Neural cell (in vitro differentiated cells): Measurements from ENCODE around the gene KRTAP9-4. TPM values are rescaled to one million over a fixed set of nuclear protein-coding genes. Genes with fewer than 3 reads are reported as not detected.
"Not testable (repeated sequence)": the region's sequence is repeated elsewhere in the genome, so short reads cannot be mapped to it uniquely, and the experiment has no call there.

Experiments
- H2AFZ ChIP-seq: fragments of 200-600, 300-800 bp; sonication (generic), shearing (Covaris generic); 2 replicates; pipeline ENCODE4 v1.6.0; 2014; ENCODE audit warnings: low read depth, mild to moderate bottlenecking, antibody characterized with exemption, low read length, moderate library complexity
- H3F3A ChIP-seq: fragments of 200-600 bp; shearing (Covaris generic); 2 replicates; pipeline ENCODE4 v1.6.1; 2016; ENCODE audit warnings: mild to moderate bottlenecking, moderate library complexity, mixed read lengths, antibody characterized with exemption, low read length; ENCODE audit not compliant: insufficient read depth, poor library complexity, severe bottlenecking
- H3K27ac ChIP-seq: fragments of 200-600, 300-800 bp; sonication (generic), shearing (Covaris generic); 2 replicates; pipeline ENCODE4 v1.5.1; 2014; ENCODE audit warnings: mild to moderate bottlenecking, low read length, moderate library complexity
- H3K27me3 ChIP-seq: fragments of 300-800, 200-600 bp; sonication (generic), shearing (Covaris generic); 2 replicates; pipeline ENCODE4 v1.6.0; 2014; ENCODE audit warnings: mild to moderate bottlenecking, low read depth, low read length, moderate library complexity; ENCODE audit not compliant: insufficient read depth
- H3K36me3 ChIP-seq: fragments of 300-800, 200-600 bp; sonication (generic), shearing (Covaris generic); 2 replicates; pipeline ENCODE4 v1.5.1; 2014; ENCODE audit warnings: mild to moderate bottlenecking, antibody characterized with exemption, low read length, moderate library complexity; ENCODE audit not compliant: insufficient read depth
- H3K4me2 ChIP-seq: fragments of 300-800, 200-600 bp; sonication (generic), shearing (Covaris generic); 2 replicates; pipeline ENCODE4 v1.6.0; 2014; ENCODE audit warnings: mild to moderate bottlenecking, low read length
- H3K4me3 ChIP-seq: fragments of 300-800, 200-600 bp; sonication (generic), shearing (Covaris generic); 2 replicates; pipeline ENCODE4 v1.5.1; 2014; ENCODE audit warnings: mild to moderate bottlenecking, low read length, moderate library complexity
- H3K79me2 ChIP-seq: fragments of 200-600 bp; shearing (Covaris generic); replicated peaks from 2 replicates; pipeline ENCODE4 v1.6.0; 2014; ENCODE audit warnings: mild to moderate bottlenecking, low read length, moderate library complexity; ENCODE audit not compliant: insufficient read depth
- H3K9ac ChIP-seq: fragments of 300-800, 200-600 bp; sonication (generic), shearing (Covaris generic); 2 replicates; pipeline ENCODE4 v1.6.1; 2016; ENCODE audit warnings: mild to moderate bottlenecking, low read length, mixed read lengths
- H3K9me2 ChIP-seq: fragments of 200-600 bp; shearing (Covaris generic); 2 replicates; pipeline ENCODE4 v1.6.1; 2016; ENCODE audit warnings: mild to moderate bottlenecking, low read length, mixed read lengths; ENCODE audit not compliant: insufficient read depth
- H3K9me3 ChIP-seq: fragments of 200-600, 300-800 bp; sonication (generic), shearing (Covaris generic); 2 replicates; pipeline ENCODE4 v1.6.1; 2016; ENCODE audit warnings: mild to moderate bottlenecking, mixed run types, low read length, moderate library complexity, mixed read lengths
- H4K20me1 ChIP-seq: fragments of 200-600 bp; shearing (Covaris generic); 2 replicates; pipeline ENCODE4 v1.6.1; 2016; ENCODE audit warnings: mild to moderate bottlenecking, mixed run types; ENCODE audit not compliant: insufficient read depth
- EP300 ChIP-seq: fragments of 450-650 bp; conservative IDR thresholded peaks from 2 replicates; pipeline ENCODE4 v1.6.1; 2014; ENCODE audit warnings: antibody characterized with exemption, mild to moderate bottlenecking, moderate library complexity; ENCODE audit not compliant: poor library complexity, severe bottlenecking
- EZH2 ChIP-seq: fragments of 200-600, 300-800 bp; shearing (Covaris generic), sonication (generic); IDR thresholded peaks from 2 replicates; pipeline ENCODE4 v1.6.1; 2014; ENCODE audit warnings: antibody characterized with exemption, low read length, borderline replicate concordance, mild to moderate bottlenecking; ENCODE audit not compliant: insufficient read depth, poor library complexity, severe bottlenecking
- MXI1 ChIP-seq: fragments of 450-650 bp; conservative IDR thresholded peaks from 2 replicates; pipeline ENCODE4 v1.6.1; 2014; ENCODE audit warnings: antibody characterized with exemption, mild to moderate bottlenecking; ENCODE audit not compliant: poor library complexity, severe bottlenecking
- POLR2AphosphoS5 ChIP-seq: IDR thresholded peaks from 2 replicates; pipeline ENCODE4 v1.6.1; 2012
- RAD21 ChIP-seq: fragments of 450-650 bp; conservative IDR thresholded peaks from 2 replicates; pipeline ENCODE4 v1.6.1; 2014; ENCODE audit warnings: antibody characterized with exemption, mild to moderate bottlenecking, moderate library complexity
- SMC3 ChIP-seq: fragments of 450-650 bp; conservative IDR thresholded peaks from 2 replicates; pipeline ENCODE4 v1.6.1; 2014; ENCODE audit warnings: antibody characterized with exemption, mild to moderate bottlenecking, moderate library complexity; ENCODE audit not compliant: poor library complexity
- TAF1 ChIP-seq: IDR thresholded peaks from 2 replicates; pipeline ENCODE4 v1.6.1; 2012; ENCODE audit warnings: low read depth
- polyA plus RNA-seq: library from polyadenylated mRNA; depleted of rRNA; stranded (reverse); fragments of >200 nt; gene quantifications from 2 replicates; pipeline ENCODE4 v1.2.3, GENCODE V29; 2014
- TF ChIP-seq, protein P1 (sequence below): IDR thresholded peaks from 2 replicates; pipeline ENCODE4 v1.6.1; 2012; ENCODE audit warnings: borderline replicate concordance
- TF ChIP-seq, protein P2 (sequence below): fragments of 450-650 bp; IDR thresholded peaks from 2 replicates; pipeline ENCODE4 v1.5.1; 2014; ENCODE audit warnings: antibody characterized with exemption, mild to moderate bottlenecking, moderate library complexity; ENCODE audit not compliant: poor library complexity, severe bottlenecking

Gene KRTAP9-4
- polyA plus RNA-seq, 1 donor from 2014 or later = not detected

DNA sequence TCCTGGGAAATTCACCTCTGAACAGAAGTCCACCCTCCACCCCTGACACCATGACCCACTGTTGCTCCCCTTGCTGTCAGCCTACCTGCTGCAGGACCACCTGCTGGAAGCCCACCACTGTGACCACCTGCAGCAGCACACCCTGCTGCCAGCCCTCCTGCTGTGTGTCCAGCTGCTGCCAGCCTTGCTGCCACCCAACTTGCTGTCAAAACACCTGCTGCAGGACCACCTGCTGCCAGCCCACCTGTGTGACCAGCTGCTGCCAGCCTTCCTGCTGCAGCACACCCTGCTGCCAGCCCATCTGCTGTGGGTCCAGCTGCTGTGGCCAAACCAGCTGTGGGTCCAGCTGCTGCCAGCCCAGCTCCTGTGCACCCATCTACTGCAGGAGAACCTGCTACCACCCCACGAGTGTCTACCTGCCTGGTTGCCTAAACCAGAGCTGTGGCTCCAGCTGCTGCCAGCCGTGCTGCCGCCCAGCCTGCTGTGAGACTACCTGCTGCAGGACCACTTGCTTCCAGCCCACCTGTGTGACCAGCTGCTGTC lies 26.2 kb downstream of the KRTAP9-4 start, which contains the start of gene KRTAP9-7:
Gene KRTAP9-7, plus strand, starts transcription at position 51 of the 543 bp plus-strand sequence. Its CDS starts 0 bp downstream, at position 51.
- not testable (repeated sequence) for H3K4me3 ChIP-seq, H3K79me2 ChIP-seq, H3K9ac ChIP-seq, H3K9me3 ChIP-seq, H3F3A ChIP-seq, H3K4me2 ChIP-seq, H3K9me2 ChIP-seq, H3K36me3 ChIP-seq, H3K27ac ChIP-seq, H4K20me1 ChIP-seq, H3K27me3 ChIP-seq, H2AFZ ChIP-seq

DNA sequence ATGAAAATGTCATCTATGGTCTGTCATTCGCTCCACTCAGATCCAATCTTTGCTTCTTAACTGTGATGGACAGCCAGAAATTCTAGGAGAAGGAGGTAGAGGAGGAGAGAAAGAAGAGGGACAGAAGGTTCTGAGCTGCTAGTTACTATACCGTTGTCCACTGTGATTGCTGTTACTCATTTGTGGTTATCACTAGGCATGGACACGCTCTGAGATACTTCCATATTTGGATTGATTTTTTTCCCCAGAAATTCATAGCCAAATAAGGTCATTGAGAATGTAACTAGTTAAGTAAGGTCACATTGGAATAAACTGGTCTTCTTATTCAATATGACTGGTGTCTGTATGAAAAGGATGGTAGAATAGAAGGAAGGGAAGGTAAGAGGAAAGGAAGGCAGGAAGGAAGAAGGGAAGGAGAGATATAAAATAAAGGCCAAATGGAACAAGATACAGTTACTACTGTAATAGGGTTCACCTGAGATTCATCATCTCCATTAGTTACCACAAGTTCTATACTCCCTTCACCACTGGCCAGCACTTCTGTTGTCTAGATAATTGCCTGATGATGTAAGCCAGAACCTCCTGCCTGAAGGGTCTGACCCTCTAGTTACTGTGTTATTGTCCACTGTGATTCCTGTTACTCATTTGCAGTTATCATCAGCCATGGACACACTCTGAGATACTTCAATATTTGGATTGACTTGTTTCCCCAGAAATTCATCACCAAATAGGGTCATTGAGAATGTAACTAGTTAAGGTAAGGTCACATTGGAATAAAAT lies 28.9 kb downstream of the KRTAP9-4 start:
- Histone ChIP-seq H2AFZ (no peak overlapping the region), H3F3A (no peaks in the 10 kb centered on the region), H3K27ac (no peak overlapping the region), H3K36me3 (no peaks in the 10 kb centered on the region), H3K9me3 (no peaks in the 10 kb centered on the region), H3K4me3 (no peak overlapping the region), H3K9me2 (no peaks in the 10 kb centered on the region), H4K20me1 (no peaks in the 10 kb centered on the region), H3K27me3 (no peaks in the 10 kb centered on the region), H3K9ac (no peak overlapping the region), H3K79me2 (no peaks in the 10 kb centered on the region), H3K4me2 (no peak overlapping the region)
- TF ChIP-seq SMC3 (no peak), TAF1 (no peak), EP300 (no peak), EZH2 (no peak), MXI1 (no peak), POLR2AphosphoS5 (no peak), RAD21 (no peak)
- TF ChIP-seq, protein P1, sequence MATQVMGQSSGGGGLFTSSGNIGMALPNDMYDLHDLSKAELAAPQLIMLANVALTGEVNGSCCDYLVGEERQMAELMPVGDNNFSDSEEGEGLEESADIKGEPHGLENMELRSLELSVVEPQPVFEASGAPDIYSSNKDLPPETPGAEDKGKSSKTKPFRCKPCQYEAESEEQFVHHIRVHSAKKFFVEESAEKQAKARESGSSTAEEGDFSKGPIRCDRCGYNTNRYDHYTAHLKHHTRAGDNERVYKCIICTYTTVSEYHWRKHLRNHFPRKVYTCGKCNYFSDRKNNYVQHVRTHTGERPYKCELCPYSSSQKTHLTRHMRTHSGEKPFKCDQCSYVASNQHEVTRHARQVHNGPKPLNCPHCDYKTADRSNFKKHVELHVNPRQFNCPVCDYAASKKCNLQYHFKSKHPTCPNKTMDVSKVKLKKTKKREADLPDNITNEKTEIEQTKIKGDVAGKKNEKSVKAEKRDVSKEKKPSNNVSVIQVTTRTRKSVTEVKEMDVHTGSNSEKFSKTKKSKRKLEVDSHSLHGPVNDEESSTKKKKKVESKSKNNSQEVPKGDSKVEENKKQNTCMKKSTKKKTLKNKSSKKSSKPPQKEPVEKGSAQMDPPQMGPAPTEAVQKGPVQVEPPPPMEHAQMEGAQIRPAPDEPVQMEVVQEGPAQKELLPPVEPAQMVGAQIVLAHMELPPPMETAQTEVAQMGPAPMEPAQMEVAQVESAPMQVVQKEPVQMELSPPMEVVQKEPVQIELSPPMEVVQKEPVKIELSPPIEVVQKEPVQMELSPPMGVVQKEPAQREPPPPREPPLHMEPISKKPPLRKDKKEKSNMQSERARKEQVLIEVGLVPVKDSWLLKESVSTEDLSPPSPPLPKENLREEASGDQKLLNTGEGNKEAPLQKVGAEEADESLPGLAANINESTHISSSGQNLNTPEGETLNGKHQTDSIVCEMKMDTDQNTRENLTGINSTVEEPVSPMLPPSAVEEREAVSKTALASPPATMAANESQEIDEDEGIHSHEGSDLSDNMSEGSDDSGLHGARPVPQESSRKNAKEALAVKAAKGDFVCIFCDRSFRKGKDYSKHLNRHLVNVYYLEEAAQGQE = no peak
- TF ChIP-seq, protein P2, sequence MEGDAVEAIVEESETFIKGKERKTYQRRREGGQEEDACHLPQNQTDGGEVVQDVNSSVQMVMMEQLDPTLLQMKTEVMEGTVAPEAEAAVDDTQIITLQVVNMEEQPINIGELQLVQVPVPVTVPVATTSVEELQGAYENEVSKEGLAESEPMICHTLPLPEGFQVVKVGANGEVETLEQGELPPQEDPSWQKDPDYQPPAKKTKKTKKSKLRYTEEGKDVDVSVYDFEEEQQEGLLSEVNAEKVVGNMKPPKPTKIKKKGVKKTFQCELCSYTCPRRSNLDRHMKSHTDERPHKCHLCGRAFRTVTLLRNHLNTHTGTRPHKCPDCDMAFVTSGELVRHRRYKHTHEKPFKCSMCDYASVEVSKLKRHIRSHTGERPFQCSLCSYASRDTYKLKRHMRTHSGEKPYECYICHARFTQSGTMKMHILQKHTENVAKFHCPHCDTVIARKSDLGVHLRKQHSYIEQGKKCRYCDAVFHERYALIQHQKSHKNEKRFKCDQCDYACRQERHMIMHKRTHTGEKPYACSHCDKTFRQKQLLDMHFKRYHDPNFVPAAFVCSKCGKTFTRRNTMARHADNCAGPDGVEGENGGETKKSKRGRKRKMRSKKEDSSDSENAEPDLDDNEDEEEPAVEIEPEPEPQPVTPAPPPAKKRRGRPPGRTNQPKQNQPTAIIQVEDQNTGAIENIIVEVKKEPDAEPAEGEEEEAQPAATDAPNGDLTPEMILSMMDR = no peak
